HG02943 (cell line): ENCODE results near the gene ANKRD52.
A peak's percentile ranks its signal among the peaks of the same experiment; 100 is the strongest.
"Not testable (repeated sequence)": the region's sequence is repeated elsewhere in the genome, so short reads cannot be mapped to it uniquely, and the experiment has no call there.

Source experiments
- ATAC-seq: cut with Tn5 transposase; IDR thresholded peaks from one replicate; pipeline ENCODE4 v1.9.1; 2021; ENCODE audit warnings: mild to moderate bottlenecking, low read depth, moderate library complexity; ENCODE audit not compliant: unreplicated experiment

Gene ANKRD52

DNA sequence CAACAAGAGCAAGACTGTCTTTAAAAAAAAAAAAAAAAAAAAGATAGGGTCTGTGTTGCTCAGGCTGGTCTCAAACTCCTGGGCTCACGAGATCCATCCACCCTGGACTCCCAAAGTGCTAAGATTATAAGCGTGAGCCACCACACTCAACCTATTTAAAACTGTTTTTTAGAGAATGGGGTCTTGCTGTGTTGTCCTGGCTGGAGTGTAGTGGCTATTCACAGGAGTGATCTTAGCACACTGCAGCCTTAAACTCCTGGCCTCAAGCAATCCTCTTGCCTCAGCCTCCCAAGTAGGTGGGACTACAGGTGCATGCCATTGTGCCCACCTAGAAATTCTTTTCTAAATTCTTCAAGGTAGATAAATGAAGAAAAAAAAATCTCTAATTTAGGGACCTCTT is 16.1 kb upstream of the ANKRD52 start:
- ATAC-seq = no peak

DNA sequence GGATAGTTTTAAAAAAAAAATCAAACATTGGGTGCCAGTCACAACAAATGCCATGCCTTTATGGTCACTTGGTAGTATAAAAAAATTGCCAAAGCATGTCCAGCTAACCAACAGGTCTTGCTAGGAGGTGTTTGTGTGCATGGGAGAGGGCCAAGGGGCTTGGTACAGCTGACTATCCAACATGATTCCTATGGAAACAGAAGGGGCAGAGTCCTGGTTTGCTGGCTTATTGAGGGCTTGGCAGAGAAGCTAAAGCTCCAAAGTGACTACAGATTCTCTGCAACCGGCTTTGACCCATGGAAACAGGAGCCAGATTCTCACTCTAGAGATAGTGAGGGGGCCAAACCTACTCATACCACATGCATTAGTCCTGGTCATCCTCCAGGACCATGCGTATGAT is 14.3 kb upstream of the ANKRD52 start:
- ATAC-seq = not testable (repeated sequence)

DNA sequence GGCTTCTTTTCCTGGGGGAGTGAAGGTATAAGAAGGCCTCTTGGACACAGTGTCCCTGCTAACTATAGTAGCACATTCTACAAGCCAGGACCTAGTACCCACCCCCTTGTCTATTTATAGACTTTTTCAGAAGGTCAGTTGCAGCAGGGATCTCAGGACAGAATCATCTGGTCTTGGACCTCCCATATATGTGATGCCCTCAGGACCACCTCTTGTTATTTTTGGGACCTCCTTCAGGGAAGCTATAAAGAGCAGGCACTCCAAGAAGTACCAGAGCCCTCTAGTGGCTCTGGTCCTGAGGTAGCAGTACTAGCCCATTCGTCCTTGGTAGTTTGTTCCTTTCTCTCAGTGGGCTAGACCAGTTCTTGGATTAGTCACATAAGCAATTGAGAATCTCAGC is 12.8 kb upstream of the ANKRD52 start:
- ATAC-seq = no peak

DNA sequence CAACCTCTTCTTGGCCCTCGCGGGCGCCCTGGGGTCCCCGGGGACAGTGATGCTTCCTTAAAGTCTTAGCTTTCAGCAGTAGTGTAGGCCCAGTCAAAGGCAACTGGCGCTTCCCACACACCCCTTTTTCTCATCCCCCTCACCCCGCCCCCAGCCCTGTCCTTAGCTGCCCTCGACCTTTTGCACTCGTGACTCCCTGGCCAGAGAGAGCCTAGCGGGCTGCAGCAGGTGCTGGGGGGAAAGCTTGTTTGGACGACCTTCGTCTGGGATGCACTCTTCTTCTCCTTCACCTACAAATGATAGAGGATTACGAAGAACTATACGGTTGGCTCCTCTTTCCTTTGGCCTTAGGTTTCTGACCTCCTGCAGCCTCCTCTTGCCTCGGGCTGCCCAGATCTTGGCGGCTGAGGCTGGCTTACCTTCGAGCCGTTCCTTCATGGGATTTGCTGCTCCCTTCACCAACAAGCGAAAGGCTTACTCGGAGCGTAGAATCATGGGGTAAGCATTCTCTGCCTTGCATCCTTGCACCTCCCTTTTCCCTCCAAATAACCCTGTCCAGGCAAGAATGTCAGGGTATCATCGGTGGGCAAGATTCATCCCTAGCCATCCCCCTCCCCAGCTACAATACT is 9.4 kb upstream of the ANKRD52 start:
- peak; percentile 17 for ATAC-seq

DNA sequence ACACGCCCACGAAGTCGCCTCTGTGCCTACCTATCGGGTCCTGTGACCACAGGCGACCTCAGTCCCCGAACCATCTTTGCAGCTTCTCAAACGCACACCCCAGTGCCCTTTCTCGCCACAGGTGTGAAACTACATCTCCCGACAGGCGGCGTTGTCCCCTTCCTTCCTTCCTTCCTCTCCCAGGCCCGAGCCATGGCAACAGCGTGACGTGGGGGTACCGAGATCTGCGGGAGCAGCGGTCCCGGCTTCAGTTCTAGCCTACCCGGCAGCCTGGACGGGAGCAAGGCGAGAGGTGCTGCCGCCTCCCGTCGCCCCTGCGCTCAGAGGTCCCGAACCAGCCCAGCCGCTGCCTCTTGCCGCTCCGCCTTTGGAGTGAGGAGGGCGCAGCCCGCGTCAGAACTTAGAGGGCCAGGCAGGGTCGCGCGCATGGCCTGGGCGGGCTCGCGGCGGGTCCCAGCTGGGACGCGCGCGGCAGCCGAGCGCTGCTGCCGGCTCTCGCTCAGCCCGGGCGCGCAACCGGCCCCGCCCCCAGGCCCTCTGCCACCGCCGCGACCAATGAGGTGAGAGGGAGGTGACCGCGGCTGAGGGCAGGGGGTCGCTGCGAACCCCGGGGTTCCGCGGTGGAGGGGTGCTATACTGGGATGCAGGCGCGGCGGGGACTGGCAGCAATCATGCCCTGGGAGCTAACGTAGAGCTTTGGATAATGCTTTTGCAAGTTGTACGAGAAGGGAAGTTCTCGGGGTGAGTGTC is 8.7 kb upstream of the ANKRD52 start, which contains the start of gene COQ10A:
TSS of gene COQ10A (plus strand) at position 250 of the 750 bp plus-strand sequence. CDS start at position 427, 177 bp downstream.
- peak; percentile 79 for ATAC-seq

DNA sequence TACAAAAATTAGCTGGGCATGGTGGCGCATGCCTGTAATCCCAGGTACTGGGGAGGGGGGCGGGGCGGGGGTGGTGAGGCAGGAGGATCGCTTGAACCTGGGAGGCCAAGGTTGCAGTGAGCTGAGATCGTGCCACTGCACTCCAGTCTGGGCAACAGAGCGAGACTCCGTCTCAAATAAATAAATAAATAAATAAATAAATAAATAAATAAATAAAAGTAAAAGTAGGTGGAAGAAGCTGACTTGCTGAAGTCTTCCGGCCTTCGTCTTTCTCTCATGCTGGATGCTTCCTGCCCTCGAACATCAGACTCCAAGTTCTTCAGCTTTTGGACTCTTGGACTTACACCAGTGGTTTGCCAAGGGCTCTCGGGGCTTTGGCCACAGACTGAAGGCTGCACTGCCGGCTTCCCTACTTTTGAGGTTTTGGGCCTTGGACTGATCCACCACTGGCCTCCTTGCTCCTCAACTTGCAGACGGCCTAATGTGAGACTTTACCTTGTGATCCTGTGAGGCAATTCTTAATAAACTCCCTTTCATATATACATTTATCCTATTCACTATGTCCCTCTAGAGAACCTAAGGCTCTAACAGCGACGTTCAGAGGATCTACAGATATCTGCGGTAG is 8.0 kb upstream of the ANKRD52 start:
- ATAC-seq = not testable (repeated sequence)

DNA sequence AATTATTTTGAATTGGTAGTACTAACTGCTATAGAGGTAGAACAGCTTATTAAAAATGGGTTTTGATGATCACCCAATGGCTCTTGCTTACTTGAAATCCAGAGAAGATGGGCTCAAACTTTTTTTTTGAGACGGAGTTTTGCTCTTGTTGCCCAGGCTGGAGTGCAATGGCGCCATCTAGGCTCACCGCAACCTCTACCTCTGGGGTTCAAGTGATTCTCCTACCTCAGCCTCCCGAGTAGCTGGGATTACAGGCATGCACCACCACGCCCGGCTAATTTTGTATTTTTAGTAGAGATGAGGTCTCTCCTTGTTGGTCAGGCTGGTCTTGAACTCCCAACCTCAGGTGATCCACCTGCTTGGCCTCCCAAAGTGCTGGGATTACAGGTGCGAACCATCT is 4.8 kb upstream of the ANKRD52 start:
- not testable (repeated sequence) for ATAC-seq

DNA sequence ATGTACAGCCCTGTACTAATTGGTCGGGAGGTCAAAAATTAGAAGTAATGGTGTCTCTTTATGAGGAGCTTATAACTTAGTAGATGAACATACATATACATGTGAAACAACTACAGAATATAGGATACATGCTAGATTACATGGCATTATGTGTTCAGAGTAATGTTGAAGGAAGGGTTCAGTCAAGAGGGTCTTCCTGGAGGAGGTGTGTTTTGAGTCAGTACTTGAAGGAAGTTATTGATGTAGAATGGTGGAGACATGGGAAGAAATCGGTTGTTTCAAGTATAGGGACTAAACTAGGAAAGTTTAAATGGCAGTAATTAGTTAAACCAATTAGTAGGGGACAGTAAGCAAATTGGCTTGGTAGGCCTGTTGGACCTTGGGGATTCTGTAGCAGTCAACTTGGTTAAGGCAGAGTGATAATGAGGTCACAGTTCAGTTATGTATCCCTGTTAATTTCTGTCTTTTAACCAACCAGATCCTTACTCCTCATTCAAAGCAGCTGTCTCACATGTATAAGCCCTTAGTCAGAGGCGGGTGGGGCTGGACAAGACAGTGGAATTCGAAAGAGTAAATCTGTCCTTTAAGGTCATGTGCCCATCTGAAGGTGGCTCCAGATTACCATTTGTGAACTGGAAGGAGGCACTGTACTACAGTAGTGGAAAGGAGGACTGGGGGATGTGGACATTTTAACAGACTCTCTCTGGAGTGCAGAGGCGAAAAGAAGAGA is 3.5 kb upstream of the ANKRD52 start:
- no peak for ATAC-seq

DNA sequence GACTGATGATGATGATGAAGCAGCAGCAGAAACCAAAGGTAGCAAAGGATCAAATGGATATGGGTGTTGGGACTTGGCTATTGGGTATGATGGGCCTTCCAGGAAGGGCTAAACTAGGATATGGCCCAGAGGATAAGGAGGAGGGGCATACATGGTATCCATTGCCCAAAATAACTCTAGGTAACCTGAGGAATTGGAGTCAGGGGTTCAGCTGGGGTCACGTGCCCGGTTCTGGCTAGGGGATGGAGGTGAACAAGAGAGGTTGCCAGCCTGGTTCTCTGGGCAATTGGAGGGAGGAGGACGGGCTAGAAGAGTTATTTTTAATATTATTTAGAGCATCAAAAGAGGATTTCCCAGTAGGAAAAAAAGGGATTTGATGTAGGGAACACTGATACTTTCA is 2.7 kb upstream of the ANKRD52 start:
- no peak for ATAC-seq

DNA sequence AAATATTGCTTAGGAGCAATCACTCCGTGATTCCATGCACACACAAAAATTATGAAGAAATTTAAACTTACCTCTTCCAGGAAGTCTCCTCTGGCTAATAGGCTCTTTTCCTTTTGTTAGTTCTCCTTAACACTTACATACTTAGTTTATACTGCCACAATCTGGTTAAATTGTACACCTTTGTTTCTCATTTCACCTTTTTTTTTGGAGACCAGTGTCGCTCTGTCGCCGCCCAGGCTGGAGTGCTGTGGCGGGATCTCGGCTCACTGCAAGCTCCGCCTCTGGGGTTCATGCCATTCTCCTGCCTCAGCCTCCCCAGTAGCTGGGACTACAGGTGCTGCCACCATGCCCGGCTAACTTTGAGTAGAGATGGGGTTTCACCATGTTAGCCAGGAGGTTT is 2.2 kb upstream of the ANKRD52 start:
- no peak for ATAC-seq

DNA sequence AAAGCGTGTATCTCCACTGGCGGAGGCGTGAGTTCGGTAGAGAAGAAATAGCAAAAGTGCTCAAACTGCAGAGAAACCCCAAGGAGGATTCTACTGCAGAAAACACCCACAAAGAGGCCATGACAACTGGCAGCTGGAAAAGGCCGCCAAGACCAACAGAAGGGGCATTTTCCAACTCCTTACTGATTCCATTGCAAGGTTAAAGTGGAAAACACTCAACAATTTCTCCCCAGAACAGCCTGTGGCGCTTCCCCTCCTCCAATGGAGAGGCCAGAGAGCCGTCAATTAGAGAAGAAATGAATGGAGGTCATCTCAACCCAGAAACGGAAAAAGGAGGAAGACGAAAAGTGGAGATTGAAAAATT is 618 bp upstream of the ANKRD52 start:
- no peak for ATAC-seq

DNA sequence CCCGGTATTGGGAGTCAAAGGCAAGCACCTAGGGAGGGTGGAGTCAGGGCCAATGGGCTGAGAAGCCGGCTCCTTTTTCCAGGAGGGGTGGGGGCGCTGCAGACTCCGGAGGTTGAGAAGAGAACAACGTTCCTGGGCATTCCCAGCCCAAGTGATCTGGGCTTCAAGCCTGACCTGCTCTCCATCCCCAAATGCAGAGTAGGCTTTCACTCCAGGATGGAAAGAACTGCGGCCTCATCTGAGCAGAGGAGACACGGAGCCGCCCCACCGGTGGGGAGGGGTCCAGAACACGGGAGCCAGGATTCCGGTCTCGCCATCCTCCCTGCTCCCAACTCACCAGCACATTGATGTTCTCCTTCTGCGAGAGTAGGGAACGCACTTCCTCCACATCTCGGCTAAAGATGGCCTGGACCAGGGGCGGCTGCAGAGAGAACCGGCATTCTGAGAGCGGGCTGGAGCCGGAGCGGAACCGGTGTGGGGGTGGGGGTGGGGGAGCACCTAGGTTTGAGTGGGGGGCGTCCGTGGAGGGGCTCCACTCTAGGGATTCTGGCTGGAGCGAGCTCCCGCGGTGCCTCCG is 605 bp downstream of the ANKRD52 start:
- ATAC-seq = no peak

DNA sequence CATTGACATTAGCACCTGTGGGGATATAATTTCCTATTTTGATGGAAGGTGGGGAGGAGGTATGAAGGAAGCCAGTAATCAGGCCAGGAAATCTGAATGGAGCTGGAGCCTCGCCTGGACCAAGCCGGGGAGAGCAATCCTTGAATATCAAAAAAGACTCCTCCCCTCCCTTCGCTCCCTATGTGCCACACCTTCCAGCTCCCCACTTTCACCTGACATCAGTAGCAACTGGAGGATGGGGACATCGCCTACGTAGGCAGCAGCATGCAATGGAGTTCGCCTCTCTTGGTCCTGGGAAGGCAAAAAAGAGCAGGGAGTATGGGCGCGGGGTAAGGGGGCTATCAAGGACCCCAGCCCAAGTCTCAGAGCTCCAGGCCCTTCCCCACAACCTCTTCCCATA is 1.1 kb downstream of the ANKRD52 start:
- ATAC-seq = no peak

DNA sequence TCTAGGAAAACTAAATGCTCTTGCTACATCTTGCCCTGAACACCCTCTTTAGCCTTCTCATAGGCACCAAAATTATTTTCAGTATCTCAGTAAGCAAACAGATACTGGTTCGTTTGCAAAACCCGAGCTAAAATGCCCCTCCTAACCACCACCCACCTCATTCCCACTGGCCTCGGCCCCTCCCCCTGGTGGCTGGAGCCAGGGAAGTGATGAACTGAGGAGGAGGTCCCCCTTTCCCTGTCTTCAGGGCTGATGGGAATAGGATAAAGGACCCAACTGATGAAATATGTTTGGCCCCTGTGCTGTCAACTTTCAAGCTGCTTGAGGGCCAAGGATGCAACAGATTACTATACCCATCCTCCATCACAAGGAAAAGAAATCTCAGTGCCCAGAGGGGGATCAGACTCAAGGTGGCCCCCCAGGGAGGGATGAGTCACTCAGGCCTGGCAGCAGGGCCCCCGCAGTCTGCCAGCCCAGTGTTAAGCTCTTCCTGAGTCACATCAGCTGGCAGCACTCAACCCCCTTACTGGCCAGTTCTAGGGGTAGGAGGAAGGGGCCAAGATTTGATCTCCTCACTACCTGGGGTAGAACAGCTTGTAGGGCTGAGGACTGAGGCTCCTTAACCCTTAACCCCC is 1.7 kb downstream of the ANKRD52 start:
- ATAC-seq = no peak

DNA sequence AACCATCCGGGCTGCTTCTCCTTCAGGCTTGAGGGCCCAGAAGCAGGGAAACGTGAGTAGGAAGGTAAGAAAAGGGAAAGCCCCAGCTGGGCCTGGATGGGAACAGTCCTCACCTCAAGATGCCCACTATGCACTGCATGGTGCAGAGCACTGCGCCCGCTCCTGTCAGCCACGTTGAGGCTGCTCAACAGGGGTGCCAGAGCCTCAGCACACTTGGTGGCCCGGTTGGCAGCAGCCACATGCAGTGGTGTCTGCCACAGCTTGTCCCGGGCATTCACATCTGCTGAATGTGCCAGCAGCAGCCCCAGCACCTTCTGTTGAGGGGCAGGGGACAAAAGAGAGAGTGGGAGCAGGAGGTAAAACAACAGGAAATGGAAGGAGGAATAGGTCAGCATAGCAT is 2.5 kb downstream of the ANKRD52 start:
- ATAC-seq = no peak

DNA sequence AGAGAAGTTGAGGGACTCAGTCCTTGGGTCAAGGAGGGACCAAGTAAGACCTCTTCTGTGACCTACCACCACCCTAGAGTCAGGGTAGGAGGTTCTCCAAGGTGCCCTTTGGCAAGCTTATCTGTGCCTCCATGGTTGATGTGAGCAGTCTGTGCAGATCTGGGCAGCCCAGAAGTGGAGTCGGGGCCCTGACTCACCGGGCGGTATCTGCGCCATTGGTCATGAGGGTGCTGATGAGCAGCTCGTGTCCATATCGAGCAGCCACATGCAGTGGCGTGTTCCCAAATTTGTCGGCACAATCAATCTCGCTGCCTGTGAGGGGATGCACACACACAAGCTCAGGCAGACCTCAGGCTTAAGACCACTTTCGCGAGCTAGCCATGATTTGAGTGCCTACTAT is 5.1 kb downstream of the ANKRD52 start:
- no peak for ATAC-seq

DNA sequence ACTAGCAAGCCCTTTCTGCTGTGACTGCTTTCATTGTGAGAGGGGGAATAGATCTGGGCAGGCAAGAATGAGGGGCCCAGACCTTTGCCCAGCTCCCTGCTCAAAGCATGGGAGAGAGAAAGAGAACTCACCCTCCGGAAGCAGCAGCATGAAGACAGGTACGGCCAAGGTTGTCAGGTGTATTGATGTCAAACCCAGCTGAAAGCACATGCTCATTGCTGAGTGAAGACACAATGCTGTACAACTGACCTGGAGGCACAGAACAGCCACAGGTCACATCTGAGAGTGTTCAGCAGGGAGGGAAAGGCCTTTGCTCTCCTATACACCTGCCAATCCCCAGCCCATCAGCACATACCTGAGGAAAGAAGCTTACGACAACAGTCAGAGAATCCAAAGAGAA is 5.5 kb downstream of the ANKRD52 start:
- no peak for ATAC-seq

DNA sequence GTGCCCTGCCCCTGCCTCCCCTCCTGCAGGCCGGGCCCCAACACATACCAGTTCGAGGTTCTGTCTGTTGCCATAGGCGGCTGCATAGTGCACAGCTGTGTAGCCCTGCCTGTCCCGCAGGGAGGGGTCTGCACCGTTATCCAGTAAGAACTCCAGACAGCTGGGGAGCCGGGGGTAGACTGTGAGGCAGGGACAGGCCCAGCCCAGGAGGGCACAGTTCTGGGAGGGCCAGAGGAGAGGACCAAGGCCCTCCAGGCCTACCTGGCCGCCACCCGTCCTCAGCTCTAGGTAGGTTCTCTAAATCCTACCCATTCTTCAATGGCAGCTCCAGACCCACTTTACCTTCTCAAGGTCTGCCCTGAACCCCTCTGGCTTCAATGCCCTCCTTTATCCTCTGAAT is 9.5 kb downstream of the ANKRD52 start:
- ATAC-seq = no peak

DNA sequence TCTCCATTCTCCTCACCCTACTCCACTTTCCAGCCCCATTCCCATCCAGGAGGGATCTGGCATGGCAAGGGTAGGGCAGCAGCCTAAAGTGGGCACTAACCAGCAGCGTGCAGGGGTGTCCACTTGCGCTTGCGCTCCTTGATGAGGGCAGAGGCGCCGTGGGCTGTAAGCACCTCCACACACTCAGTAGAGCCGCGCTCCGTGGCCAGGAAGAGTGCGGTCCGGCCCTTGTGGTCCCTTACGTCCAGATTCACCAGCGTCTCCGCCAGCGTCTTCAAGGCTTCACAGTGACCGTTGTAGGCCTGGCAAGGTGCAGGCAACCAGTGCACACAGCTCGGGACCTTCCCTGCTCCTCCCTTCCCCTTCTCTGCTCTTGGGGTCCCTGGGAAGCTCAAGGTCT is 10.3 kb downstream of the ANKRD52 start:
- ATAC-seq = no peak

DNA sequence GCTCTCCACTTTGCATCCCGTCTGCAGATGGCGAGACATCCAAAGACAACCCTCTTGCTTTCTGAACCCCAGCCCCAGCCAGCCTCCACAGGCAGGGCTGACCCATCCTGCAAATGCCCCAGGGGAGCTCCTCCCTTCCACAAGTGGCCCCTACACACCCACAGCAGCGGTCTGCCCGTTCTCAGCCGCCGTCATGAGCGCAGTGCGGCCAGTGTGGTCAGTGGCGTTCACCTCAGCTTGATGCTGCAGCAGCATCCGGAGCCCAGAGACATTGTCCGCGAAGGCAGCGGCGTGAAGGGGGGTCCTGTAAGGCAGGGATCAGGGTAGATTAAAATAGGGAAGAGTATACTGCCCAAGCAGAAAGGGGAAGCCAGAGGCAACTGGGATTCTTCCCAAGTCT is 13.7 kb downstream of the ANKRD52 start:
- no peak for ATAC-seq
